Measurements from ENCODE around the gene NR6A1. TPM values are rescaled to one million over a fixed set of nuclear protein-coding genes. Genes with fewer than 3 reads are reported as not detected.

Gene NR6A1
- total and polyA plus RNA-seq, 10 donors: 0.14 to 3.7 (median 1.9) TPM

- Histone ChIP-seq H3K36me3 (no peaks in the 10 kb centered on the region), H3K27ac (no peak overlapping the region), H3K27me3 (replicated peaks in 1 of 7) (peaks cover 0 to 86% (median 47%) of the 10 kb centered on the region in 7 donors), H3K4me1 (peaks cover 14 to 69% (median 36%) of the 10 kb centered on the region in 6 donors), H3K9me3 (no peaks in the 10 kb centered on the region), H3K4me3 (no peak overlapping the region)
- intact Hi-C loops (cut with DNase I; ENCODE audit: low total_unique reads): no loop called here
- TF ChIP-seq POLR2AphosphoS5 (IDR thresholded peaks at IDR 0.05): no peak
- no peak for TF ChIP-seq CTCF (IDR thresholded peaks at IDR 0.05 in 8 of 11, conservative IDR thresholded peaks at IDR 0.05 in 3 of 11)
- no peak for TF ChIP-seq POLR2A (IDR thresholded peaks at IDR 0.05)
- WGBS, 5 donors: 54 to 84% (median 67%) methylated on average over 2 of the region's 2 CpGs
- no peak for DNase-seq
These were observed 3.3 kb downstream of the NR6A1 start for GRCh38 chr9:124767821-124768220.

DNA sequence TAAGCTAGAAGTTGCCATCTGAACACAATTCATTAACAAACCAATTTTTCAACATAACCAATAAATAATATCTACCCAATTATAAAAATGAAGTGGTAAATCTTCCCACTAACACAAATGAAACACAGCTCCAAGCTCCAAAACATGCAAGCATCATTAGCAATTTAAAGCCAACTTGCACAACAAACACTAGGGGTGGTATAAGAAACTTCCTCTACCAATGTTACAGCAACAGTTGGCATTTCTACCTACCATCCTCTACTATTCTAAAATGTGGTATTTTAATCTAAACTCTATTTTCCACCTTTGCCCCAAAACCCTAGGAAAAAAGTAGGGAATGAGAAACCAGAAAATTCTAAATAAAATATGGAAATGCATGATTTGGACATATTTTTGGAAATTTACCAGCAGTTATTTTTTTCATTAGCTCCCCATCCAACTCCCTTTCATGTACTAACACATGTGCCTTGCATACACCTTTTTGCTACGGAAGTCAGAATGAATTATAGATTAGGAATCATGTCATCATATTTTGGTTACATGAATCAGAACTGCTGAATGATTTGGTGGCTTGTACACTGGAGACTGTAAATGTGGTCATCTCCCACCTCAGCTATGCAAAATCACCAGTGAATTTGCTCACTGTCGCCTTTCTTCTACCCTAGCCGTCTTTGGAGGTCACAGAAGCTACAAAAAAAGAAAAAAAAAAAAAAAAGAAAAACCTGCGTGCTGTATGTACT lies 4.1 kb downstream of the NR6A1 start:
- intact Hi-C loops (cut with DNase I; ENCODE audit: low total_unique reads): no loop called here
- H3K36me3 ChIP-seq: no peaks in the 10 kb centered on the region
- no peak overlapping the region for H3K4me3 ChIP-seq
- H3K27me3 ChIP-seq (replicated peaks in 1 of 7): peaks cover 0 to 80% (median 47%) of the 10 kb centered on the region in 7 donors
- no peaks in the 10 kb centered on the region for H3K9me3 ChIP-seq
- peaks cover 14 to 61% (median 30%) of the 10 kb centered on the region in 6 donors for H3K4me1 ChIP-seq
- DNase-seq: no peak
- TF ChIP-seq POLR2AphosphoS5 (IDR thresholded peaks at IDR 0.05) (no peak), CTCF (IDR thresholded peaks at IDR 0.05 in 8 of 11, conservative IDR thresholded peaks at IDR 0.05 in 3 of 11) (no peak), POLR2A (IDR thresholded peaks at IDR 0.05) (no peak)
- 60 to 83% (median 74%) methylated on average over 4 of the region's 4 CpGs for WGBS, 5 donors
- no peak overlapping the region for H3K27ac ChIP-seq

GRCh38 chr9:124766326-124766725 lies 4.8 kb downstream of the NR6A1 start:
- H3K4me3 ChIP-seq: no peak overlapping the region
- H3K27me3 ChIP-seq (replicated peaks in 1 of 7): peaks cover 0 to 82% (median 47%) of the 10 kb centered on the region in 7 donors
- TF ChIP-seq CTCF (IDR thresholded peaks at IDR 0.05 in 8 of 11, conservative IDR thresholded peaks at IDR 0.05 in 3 of 11): no peak
- H3K27ac ChIP-seq: no peak overlapping the region
- H3K4me1 ChIP-seq: peaks cover 11 to 56% (median 25%) of the 10 kb centered on the region in 6 donors
- no peak for DNase-seq
- 85 to 96% (median 93%) methylated on average over 1 of the region's 1 CpG for WGBS, 5 donors
- no peaks in the 10 kb centered on the region for H3K36me3 ChIP-seq
- intact Hi-C loops (cut with DNase I; ENCODE audit: low total_unique reads): no loop called here
- H3K9me3 ChIP-seq: no peaks in the 10 kb centered on the region

DNA sequence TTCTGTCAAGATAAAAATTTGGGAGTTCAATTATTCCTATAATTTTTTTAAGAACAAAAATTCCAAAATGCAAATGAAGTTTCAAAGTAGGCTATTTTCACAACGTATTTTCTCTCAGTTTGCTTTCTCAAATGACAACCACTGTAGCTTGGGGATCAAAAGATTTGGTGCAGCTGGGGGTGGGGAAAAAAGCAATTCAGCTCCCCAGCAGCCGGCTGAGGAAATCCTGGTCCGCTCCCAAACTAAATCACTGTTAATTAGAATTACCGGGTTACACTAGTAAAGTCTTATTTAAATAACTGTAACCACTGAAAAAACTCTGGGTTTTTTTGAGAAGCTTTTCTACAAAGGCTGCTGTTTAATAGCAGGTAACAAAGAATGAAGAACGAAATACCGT lies 5.7 kb downstream of the NR6A1 start:
- TF ChIP-seq POLR2AphosphoS5 (IDR thresholded peaks at IDR 0.05) (no peak), POLR2A (IDR thresholded peaks at IDR 0.05) (no peak), CTCF (IDR thresholded peaks at IDR 0.05 in 8 of 11, conservative IDR thresholded peaks at IDR 0.05 in 3 of 11) (no peak)
- Histone ChIP-seq H3K4me1 (peaks cover 11 to 51% (median 20%) of the 10 kb centered on the region in 6 donors), H3K27ac (no peak overlapping the region), H3K27me3 (replicated peaks in 1 of 7) (peaks cover 0 to 75% (median 47%) of the 10 kb centered on the region in 7 donors), H3K4me3 (no peak overlapping the region), H3K9me3 (no peaks in the 10 kb centered on the region), H3K36me3 (no peaks in the 10 kb centered on the region)
- intact Hi-C loops (cut with DNase I; ENCODE audit: low total_unique reads): no loop called here
- no peak for DNase-seq
- WGBS, 5 donors: 76 to 91% (median 84%) methylated on average over 6 of the region's 6 CpGs
